OCI-LY3 (cell line): ENCODE data around the gene SLC19A1.

ENCODE experiments used
- H2AFZ ChIP-seq: fragments of 200-600, 300-600 bp; shearing (Covaris generic); 2 replicates; pipeline ENCODE4 v1.6.0; 2014; ENCODE audit warnings: antibody characterized with exemption, low read depth, low read length
- H3K27ac ChIP-seq: fragments of 200-600, 300-600 bp; sonication (generic); 2 replicates; pipeline ENCODE4 v1.5.1; 2014; ENCODE audit warnings: mild to moderate bottlenecking, low read length, moderate library complexity, mixed read lengths
- H3K27me3 ChIP-seq: fragments of 200-600, 300-600 bp; sonication (generic); 2 replicates; pipeline ENCODE4 v1.6.1; 2014; ENCODE audit warnings: low read depth, low read length, mixed read lengths
- H3K36me3 ChIP-seq: fragments of 200-600, 300-600 bp; sonication (generic); replicated peaks from 2 replicates; pipeline ENCODE3; 2014; ENCODE audit warnings: low read depth, low read length, mixed read lengths
- H3K4me1 ChIP-seq: fragments of 300-600, 200-600 bp; sonication (generic); 2 replicates; pipeline ENCODE4 v1.6.1; 2014; ENCODE audit warnings: low read length, mixed read lengths
- H3K4me2 ChIP-seq: fragments of 200-600, 300-600 bp; sonication (generic); 2 replicates; pipeline ENCODE4 v1.6.1; 2014; ENCODE audit warnings: low read length, mixed read lengths
- H3K4me3 ChIP-seq: fragments of 300-600, 200-600 bp; sonication (generic); 2 replicates; pipeline ENCODE4 v1.5.1; 2014; ENCODE audit warnings: antibody characterized with exemption, mild to moderate bottlenecking, low read length, moderate library complexity
- H3K79me2 ChIP-seq: fragments of 300-600, 200-600 bp; shearing (Covaris generic); 2 replicates; pipeline ENCODE4 v1.6.1; 2014; ENCODE audit warnings: mild to moderate bottlenecking, low read length, mixed read lengths
- H3K9ac ChIP-seq: fragments of 300-600, 200-600 bp; shearing (Covaris generic); 2 replicates; pipeline ENCODE4 v1.6.0; 2014; ENCODE audit warnings: mild to moderate bottlenecking, low read length, moderate library complexity
- H3K9me3 ChIP-seq: fragments of 200-600, 300-600 bp; shearing (Covaris generic); 2 replicates; pipeline ENCODE4 v1.6.1; 2014; ENCODE audit warnings: low read length, mixed read lengths; ENCODE audit not compliant: insufficient read depth
- H4K20me1 ChIP-seq: fragments of 200-600, 300-600 bp; sonication (generic); 2 replicates; pipeline ENCODE4 v1.6.1; 2016; ENCODE audit warnings: low read length, mixed read lengths; ENCODE audit not compliant: insufficient read depth
- CTCF ChIP-seq: fragments of 200-600, 300-600 bp; sonication (generic); IDR thresholded peaks from 2 replicates; pipeline ENCODE4 v1.5.1; 2014; ENCODE audit warnings: antibody characterized with exemption, low read length, low read depth
- EZH2phosphoT487 ChIP-seq: fragments of 200-600 bp; shearing (Covaris generic); IDR thresholded peaks from 2 replicates; pipeline ENCODE4 v1.6.1; 2018; ENCODE audit warnings: antibody characterized with exemption, mixed run types, low read depth

The SLC19A1 gene

GRCh38 chr21:45472445-45473365 is 69.5 kb downstream of the SLC19A1 start:
- Histone ChIP-seq H3K79me2 (no peaks in the 10 kb centered on the region), H3K4me1 (peaks cover under 1% of the 10 kb centered on the region; the same call in 1 of the 2 replicates), H4K20me1 (no peaks in the 10 kb centered on the region), H3K9ac (no peak overlapping the region), H3K4me3 (no peak overlapping the region), H2AFZ (no peak overlapping the region), H3K27ac (no peak overlapping the region), H3K4me2 (no peak overlapping the region), H3K36me3 (no peaks in the 10 kb centered on the region), H3K9me3 (no peaks in the 10 kb centered on the region), H3K27me3 (no peaks in the 10 kb centered on the region)
- TF ChIP-seq EZH2phosphoT487, result no peak

- H3K27me3 ChIP-seq, result no peaks in the 10 kb centered on the region
- no peak overlapping the region for H3K27ac ChIP-seq
- no peak overlapping the region for H2AFZ ChIP-seq
- no peak overlapping the region for H3K9ac ChIP-seq
- H3K4me2 ChIP-seq, result no peak overlapping the region
- H3K4me3 ChIP-seq, result no peak overlapping the region
- H4K20me1 ChIP-seq, result no peaks in the 10 kb centered on the region
- H3K79me2 ChIP-seq, result no peaks in the 10 kb centered on the region
- no peak for TF ChIP-seq CTCF
- TF ChIP-seq EZH2phosphoT487, result no peak
- H3K9me3 ChIP-seq, result no peaks in the 10 kb centered on the region
- H3K36me3 ChIP-seq, result no peaks in the 10 kb centered on the region
- H3K4me1 ChIP-seq, result no peaks in the 10 kb centered on the region
Measured at GRCh38 chr21:45471525-45472221, 70.6 kb downstream of the SLC19A1 start.

DNA sequence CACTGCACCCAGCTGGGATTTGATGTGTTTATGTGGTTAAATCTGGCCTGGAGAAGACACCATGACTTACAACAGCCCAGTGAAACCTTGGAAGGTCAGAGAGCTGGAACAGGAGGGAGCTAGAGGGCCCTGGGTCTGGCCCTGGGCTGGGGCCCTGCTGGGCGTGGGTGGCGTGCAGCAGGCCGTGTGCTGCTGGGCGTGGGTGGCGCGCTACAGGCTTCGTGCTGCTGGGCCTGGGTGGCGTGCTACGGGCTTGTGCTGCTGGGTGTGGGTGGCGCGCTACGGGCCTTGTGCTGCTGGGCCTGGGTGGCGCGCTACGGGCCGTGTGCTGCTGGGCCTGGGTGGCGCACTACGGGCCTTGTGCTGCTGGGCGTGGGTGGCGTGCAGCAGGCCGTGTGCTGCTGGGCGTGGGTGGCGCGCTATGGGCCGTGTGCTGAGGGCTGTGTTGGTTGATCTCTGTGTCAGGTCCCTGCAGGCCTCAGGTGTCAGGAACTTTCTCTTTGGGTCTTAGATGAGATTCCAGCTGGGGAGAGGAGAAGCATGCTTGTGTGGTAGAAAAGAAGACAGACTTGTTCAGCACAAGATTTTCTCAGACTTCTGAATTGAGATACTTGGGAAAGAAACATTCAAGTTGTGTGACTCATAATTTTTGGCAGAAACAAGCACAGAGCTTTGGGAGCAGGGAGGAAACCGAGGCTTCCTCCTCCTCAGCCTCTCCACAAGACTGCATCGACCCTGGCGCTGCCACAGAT is 71.3 kb downstream of the SLC19A1 start:
- Histone ChIP-seq H3K9ac (no peak overlapping the region), H3K79me2 (no peaks in the 10 kb centered on the region), H3K4me2 (no peak overlapping the region), H3K36me3 (no peaks in the 10 kb centered on the region), H3K9me3 (no peaks in the 10 kb centered on the region), H4K20me1 (no peaks in the 10 kb centered on the region), H3K27me3 (no peaks in the 10 kb centered on the region), H2AFZ (no peak overlapping the region), H3K4me1 (no peaks in the 10 kb centered on the region), H3K27ac (no peak overlapping the region), H3K4me3 (no peak overlapping the region)
- no peak for TF ChIP-seq CTCF
- no peak for TF ChIP-seq EZH2phosphoT487

DNA sequence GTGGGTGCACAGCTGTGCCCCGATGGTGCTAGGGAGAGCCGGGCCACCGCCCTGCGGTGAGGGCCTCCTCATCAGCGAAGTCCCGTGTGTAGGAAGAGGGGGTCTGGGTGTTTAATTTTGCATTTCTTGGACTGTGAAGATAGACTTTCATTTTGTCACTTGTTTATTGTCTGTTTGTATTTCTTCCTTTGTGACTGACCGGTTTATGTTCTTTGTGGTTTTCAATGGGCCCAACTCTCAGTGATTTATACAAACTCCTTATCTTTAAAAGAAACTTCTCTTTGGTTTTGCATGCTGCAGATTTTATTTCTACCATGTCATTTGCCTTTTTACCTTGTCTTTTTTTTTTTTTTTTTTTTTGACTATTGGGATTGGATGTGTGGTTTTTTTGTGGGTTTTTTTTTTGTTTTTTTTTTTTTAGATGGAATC is 72.1 kb downstream of the SLC19A1 start:
- Histone ChIP-seq H3K27me3 (no peaks in the 10 kb centered on the region), H3K9me3 (no peaks in the 10 kb centered on the region), H3K36me3 (no peaks in the 10 kb centered on the region), H3K9ac (no peak overlapping the region), H3K79me2 (no peaks in the 10 kb centered on the region), H3K4me3 (no peak overlapping the region), H4K20me1 (no peaks in the 10 kb centered on the region), H3K27ac (no peak overlapping the region), H2AFZ (no peak overlapping the region), H3K4me2 (no peak overlapping the region), H3K4me1 (no peaks in the 10 kb centered on the region)
- TF ChIP-seq EZH2phosphoT487 (no peak), CTCF (no peak)
